Measurements from ENCODE around the gene RANGAP1. TPM values are rescaled to one million over a fixed set of nuclear protein-coding genes. Genes with fewer than 3 reads are reported as not detected.

RANGAP1 gene
- total RNA-seq, 1 donor from 2014 or later = 80.8 TPM

DNA sequence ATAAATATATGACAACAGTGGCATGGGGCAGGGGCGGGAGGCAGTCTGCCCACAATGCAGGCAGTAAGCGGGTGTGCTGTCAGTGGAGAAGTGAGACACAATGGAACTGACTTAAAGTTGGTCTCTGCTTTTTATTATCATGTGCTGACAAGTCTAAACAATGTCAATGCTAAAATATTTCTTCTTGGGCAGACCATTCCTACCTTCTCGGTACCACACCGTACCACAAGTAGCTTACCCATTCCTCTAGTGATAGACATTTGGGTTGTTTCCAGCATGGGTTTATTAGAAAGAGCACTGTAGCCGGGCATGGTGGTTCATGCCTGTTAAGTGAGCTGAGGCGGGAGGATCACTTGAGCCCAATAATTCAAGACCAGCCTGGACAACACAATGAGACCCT is 42.6 kb downstream of the RANGAP1 start:
- H3K27ac Mint-ChIP-seq (ENCODE audit: unreplicated experiment) = no peak overlapping the region

DNA sequence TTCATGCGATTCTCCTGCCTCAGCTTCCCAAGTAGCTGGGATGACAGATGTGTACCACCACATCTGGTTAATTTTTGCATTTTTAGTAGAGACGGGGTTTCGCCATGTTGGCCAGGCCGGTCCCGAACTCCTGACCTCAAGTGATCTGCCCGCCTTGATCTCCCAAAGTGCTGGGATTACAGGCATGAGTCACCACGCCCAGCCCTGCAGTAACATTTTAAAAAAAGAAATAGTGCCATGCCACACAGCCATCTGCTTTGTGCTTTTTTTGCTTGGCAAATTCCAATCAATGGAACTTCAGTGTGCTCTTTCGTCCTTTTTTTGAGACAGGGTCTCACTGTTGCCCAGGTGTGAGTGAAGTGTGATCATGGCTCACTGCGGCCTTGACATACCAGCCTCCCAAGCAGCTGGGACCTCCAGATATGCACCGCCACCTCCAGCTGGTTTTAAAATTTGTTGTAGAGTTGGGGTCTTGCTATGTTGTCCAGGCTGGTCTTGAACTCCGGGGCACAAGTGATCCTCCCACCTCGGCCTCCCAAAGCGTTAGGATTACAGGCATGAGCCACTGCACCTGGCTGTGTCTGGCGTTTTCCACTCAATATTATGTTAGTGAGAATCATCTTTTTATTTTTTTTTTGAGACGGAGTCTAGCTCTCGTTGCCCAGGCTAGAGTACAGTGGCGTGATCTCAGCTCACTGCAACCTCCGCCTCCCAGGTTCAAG is 43.4 kb downstream of the RANGAP1 start:
- H3K9me3 Mint-ChIP-seq (ENCODE audit: unreplicated experiment) = no peaks in the 10 kb centered on the region
- no peaks in the 10 kb centered on the region for H3K36me3 Mint-ChIP-seq (ENCODE audit: unreplicated experiment)
- no peak for TF ChIP-seq CTCF (IDR thresholded peaks at IDR 0.05; ENCODE audit: partially characterized antibody, unreplicated experiment)
- no peak for DNase-seq
- peaks cover 8% of the 10 kb centered on the region for H3K27me3 Mint-ChIP-seq (ENCODE audit: unreplicated experiment)
- H3K4me3 Mint-ChIP-seq (ENCODE audit: unreplicated experiment) = no peak overlapping the region
- no peak overlapping the region for H3K27ac Mint-ChIP-seq (ENCODE audit: unreplicated experiment)
- no peaks in the 10 kb centered on the region for H3K4me1 Mint-ChIP-seq (ENCODE audit: low read depth, unreplicated experiment)

More for the DNA sequence above, 42.6 kb downstream of the RANGAP1 start:
- no peak for DNase-seq
- no peak for TF ChIP-seq CTCF (IDR thresholded peaks at IDR 0.05; ENCODE audit: partially characterized antibody, unreplicated experiment)
- H3K4me3 Mint-ChIP-seq (ENCODE audit: unreplicated experiment) = no peak overlapping the region
- H3K27me3 Mint-ChIP-seq (ENCODE audit: unreplicated experiment) = peaks cover 8% of the 10 kb centered on the region
- no peaks in the 10 kb centered on the region for H3K36me3 Mint-ChIP-seq (ENCODE audit: unreplicated experiment)
- H3K4me1 Mint-ChIP-seq (ENCODE audit: low read depth, unreplicated experiment) = no peaks in the 10 kb centered on the region
- no peaks in the 10 kb centered on the region for H3K9me3 Mint-ChIP-seq (ENCODE audit: unreplicated experiment)

DNA sequence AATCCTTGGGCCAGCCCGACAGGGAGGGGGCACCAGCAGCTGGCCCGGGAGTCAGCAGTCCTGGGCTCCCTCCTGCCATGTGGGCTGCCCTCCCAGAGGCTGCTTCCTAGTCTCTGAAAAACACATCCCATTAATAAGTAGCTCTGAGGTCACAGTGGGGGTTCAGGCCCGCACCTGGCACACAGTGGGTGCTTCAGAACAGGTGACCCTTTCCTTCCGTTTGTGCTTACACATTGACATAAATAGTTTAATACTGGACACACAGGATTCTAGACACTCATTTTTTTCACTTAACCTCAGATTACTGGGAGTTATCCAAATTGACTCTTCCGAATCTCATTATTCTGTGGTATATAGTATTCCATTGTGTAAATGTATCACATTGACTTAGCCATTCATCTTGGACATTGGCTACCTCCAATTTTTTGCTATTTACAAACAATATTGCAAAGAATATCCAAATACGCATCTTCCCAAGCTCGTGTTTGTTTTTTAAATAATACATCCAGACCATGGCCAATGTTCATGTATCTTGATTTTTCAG is 44.8 kb downstream of the RANGAP1 start:
- Mint-ChIP-seq H3K27me3 (ENCODE audit: unreplicated experiment) (peaks cover 8% of the 10 kb centered on the region), H3K4me3 (ENCODE audit: unreplicated experiment) (no peak overlapping the region), H3K4me1 (ENCODE audit: low read depth, unreplicated experiment) (no peaks in the 10 kb centered on the region), H3K36me3 (ENCODE audit: unreplicated experiment) (no peaks in the 10 kb centered on the region), H3K9me3 (ENCODE audit: unreplicated experiment) (no peaks in the 10 kb centered on the region), H3K27ac (ENCODE audit: unreplicated experiment) (no peak overlapping the region)
- DNase-seq = no peak
- TF ChIP-seq CTCF (IDR thresholded peaks at IDR 0.05; ENCODE audit: partially characterized antibody, unreplicated experiment) = no peak

- TF ChIP-seq CTCF (IDR thresholded peaks at IDR 0.05; ENCODE audit: partially characterized antibody, unreplicated experiment) = no peak
- no peak within 1 kb of the TSS for H3K27ac Mint-ChIP-seq (ENCODE audit: unreplicated experiment)
- peaks cover 8% of the 10 kb centered on the region for H3K27me3 Mint-ChIP-seq (ENCODE audit: unreplicated experiment)
- H3K36me3 Mint-ChIP-seq (ENCODE audit: unreplicated experiment) = no peaks in the 10 kb centered on the region
- H3K4me1 Mint-ChIP-seq (ENCODE audit: low read depth, unreplicated experiment) = no peaks in the 10 kb centered on the region
- DNase-seq = peak; percentile 46
- no peak within 1 kb of the TSS for H3K4me3 Mint-ChIP-seq (ENCODE audit: unreplicated experiment)
- H3K9me3 Mint-ChIP-seq (ENCODE audit: unreplicated experiment) = no peaks in the 10 kb centered on the region
Measured at GRCh38 chr22:41240377-41241132, 45.4 kb downstream of the RANGAP1 start, which contains the start of gene CHADL. Gene CHADL, minus strand, starts transcription at chr22:41240931. Its CDS starts 50 bp downstream, at chr22:41240881.
